Measurements from ENCODE around the gene SLC9A2. TPM values are rescaled to one million over a fixed set of nuclear protein-coding genes. Genes with fewer than 3 reads are reported as not detected.
A peak's percentile ranks its signal among the peaks of the same experiment; 100 is the strongest.

SLC9A2 gene
- total RNA-seq, 1 donor from 2014 or later, result not detected

- no peaks in the 10 kb centered on the region for H3K27me3 Mint-ChIP-seq (ENCODE audit: unreplicated experiment)
- no peaks in the 10 kb centered on the region for H3K4me1 Mint-ChIP-seq (ENCODE audit: low read depth, unreplicated experiment)
- no peak overlapping the region for H3K4me3 Mint-ChIP-seq (ENCODE audit: unreplicated experiment)
- H3K27ac Mint-ChIP-seq (ENCODE audit: unreplicated experiment), result no peak overlapping the region
- H3K36me3 Mint-ChIP-seq (ENCODE audit: unreplicated experiment), result no peaks in the 10 kb centered on the region
- DNase-seq, result no peak
- H3K9me3 Mint-ChIP-seq (ENCODE audit: unreplicated experiment), result no peaks in the 10 kb centered on the region
- TF ChIP-seq CTCF (IDR thresholded peaks at IDR 0.05; ENCODE audit: partially characterized antibody, unreplicated experiment), result no peak
Observed at GRCh38 chr2:102724016-102724490, 104.7 kb downstream of the SLC9A2 start.

GRCh38 chr2:102724553-102724952 lies 105.2 kb downstream of the SLC9A2 start:
- H3K4me3 Mint-ChIP-seq (ENCODE audit: unreplicated experiment), result no peak overlapping the region
- no peak for TF ChIP-seq CTCF (IDR thresholded peaks at IDR 0.05; ENCODE audit: partially characterized antibody, unreplicated experiment)
- no peaks in the 10 kb centered on the region for H3K36me3 Mint-ChIP-seq (ENCODE audit: unreplicated experiment)
- H3K4me1 Mint-ChIP-seq (ENCODE audit: low read depth, unreplicated experiment), result no peaks in the 10 kb centered on the region
- no peak for DNase-seq
- no peaks in the 10 kb centered on the region for H3K27me3 Mint-ChIP-seq (ENCODE audit: unreplicated experiment)
- no peak overlapping the region for H3K27ac Mint-ChIP-seq (ENCODE audit: unreplicated experiment)
- H3K9me3 Mint-ChIP-seq (ENCODE audit: unreplicated experiment), result no peaks in the 10 kb centered on the region

GRCh38 chr2:102726128-102727087 lies 107.1 kb downstream of the SLC9A2 start:
- no peaks in the 10 kb centered on the region for H3K4me1 Mint-ChIP-seq (ENCODE audit: low read depth, unreplicated experiment)
- no peaks in the 10 kb centered on the region for H3K9me3 Mint-ChIP-seq (ENCODE audit: unreplicated experiment)
- H3K4me3 Mint-ChIP-seq (ENCODE audit: unreplicated experiment), result no peak overlapping the region
- H3K36me3 Mint-ChIP-seq (ENCODE audit: unreplicated experiment), result no peaks in the 10 kb centered on the region
- no peak for TF ChIP-seq CTCF (IDR thresholded peaks at IDR 0.05; ENCODE audit: partially characterized antibody, unreplicated experiment)
- no peak for DNase-seq
- no peak overlapping the region for H3K27ac Mint-ChIP-seq (ENCODE audit: unreplicated experiment)
- H3K27me3 Mint-ChIP-seq (ENCODE audit: unreplicated experiment), result no peaks in the 10 kb centered on the region

GRCh38 chr2:102735416-102736109 lies 116.2 kb downstream of the SLC9A2 start:
- peaks cover 3% of the 10 kb centered on the region for H3K27me3 Mint-ChIP-seq (ENCODE audit: unreplicated experiment)
- peaks cover 7% of the 10 kb centered on the region for H3K4me1 Mint-ChIP-seq (ENCODE audit: low read depth, unreplicated experiment)
- H3K9me3 Mint-ChIP-seq (ENCODE audit: unreplicated experiment), result peaks cover 3% of the 10 kb centered on the region
- no peaks in the 10 kb centered on the region for H3K36me3 Mint-ChIP-seq (ENCODE audit: unreplicated experiment)
- no peak for TF ChIP-seq CTCF (IDR thresholded peaks at IDR 0.05; ENCODE audit: partially characterized antibody, unreplicated experiment)
- peak; percentile 31 for DNase-seq
- peak overlapping the region; percentile 91 for H3K27ac Mint-ChIP-seq (ENCODE audit: unreplicated experiment)
- peak overlapping the region; percentile 99 for H3K4me3 Mint-ChIP-seq (ENCODE audit: unreplicated experiment)

- no peaks in the 10 kb centered on the region for H3K36me3 Mint-ChIP-seq (ENCODE audit: unreplicated experiment)
- DNase-seq, result peak; percentile 34
- H3K27ac Mint-ChIP-seq (ENCODE audit: unreplicated experiment), result peak overlapping the region; percentile 91
- peak overlapping the region; percentile 99 for H3K4me3 Mint-ChIP-seq (ENCODE audit: unreplicated experiment)
- TF ChIP-seq CTCF (IDR thresholded peaks at IDR 0.05; ENCODE audit: partially characterized antibody, unreplicated experiment), result no peak
- peaks cover 7% of the 10 kb centered on the region for H3K4me1 Mint-ChIP-seq (ENCODE audit: low read depth, unreplicated experiment)
- H3K27me3 Mint-ChIP-seq (ENCODE audit: unreplicated experiment), result peaks cover 3% of the 10 kb centered on the region
- H3K9me3 Mint-ChIP-seq (ENCODE audit: unreplicated experiment), result peaks cover 3% of the 10 kb centered on the region
Observed at GRCh38 chr2:102736110-102736409, 116.7 kb downstream of the SLC9A2 start.
